ENCODE data around the gene ATP9B. TPM values are rescaled to one million over a fixed set of nuclear protein-coding genes. Genes with fewer than 3 reads are reported as not detected.

Gene ATP9B
- total RNA-seq, 1 donor from 2014 or later: 13.7 TPM

- peak; percentile 97 for DNase-seq
- intact Hi-C loops (cut with DNase I): no loop called here
- ATAC-seq (ENCODE audit: poor library complexity): peak; percentile 85
These were observed 324.7 kb downstream of the ATP9B start for GRCh38 chr18:79393635-79394533.

GRCh38 chr18:79394534-79395307 lies 325.5 kb downstream of the ATP9B start:
- intact Hi-C loops (cut with DNase I): loop anchor here (5.0 kb wide), 1 partner anchor 113 kb away; no protein-coding TSS in a partner anchor
- ATAC-seq (ENCODE audit: poor library complexity) (peak; percentile 26), DNase-seq (peak; percentile 56)

GRCh38 chr18:79395308-79395640 lies 326.1 kb downstream of the ATP9B start:
- no peak for DNase-seq
- no peak for ATAC-seq (ENCODE audit: poor library complexity)
- intact Hi-C loops (cut with DNase I): loop anchor here (5.0 kb wide), 1 partner anchor 112 kb away; no protein-coding TSS in a partner anchor

GRCh38 chr18:79395761-79396404 lies 326.7 kb downstream of the ATP9B start, which contains the start of gene NFATC1:
TSS of gene NFATC1 (plus strand) at chr18:79395930. CDS start at chr18:79396225, 295 bp downstream.
- ATAC-seq (ENCODE audit: poor library complexity) (peak; percentile 56), DNase-seq (peak; percentile 89)
- intact Hi-C loops (cut with DNase I): loop anchor here (5.0 kb wide), 1 partner anchor 111 kb away; no protein-coding TSS in a partner anchor

- ATAC-seq (ENCODE audit: poor library complexity) (peak; percentile 8), DNase-seq (peak; percentile 80)
- intact Hi-C loops (cut with DNase I): loop anchor here (5.0 kb wide), 1 partner anchor 111 kb away; no protein-coding TSS in a partner anchor
These were observed 327.4 kb downstream of the ATP9B start for GRCh38 chr18:79396431-79397246.

- ATAC-seq (ENCODE audit: poor library complexity) (no peak), DNase-seq (peak; percentile 38)
- intact Hi-C loops (cut with DNase I): loop anchor here (5.0 kb wide), 1 partner anchor 110 kb away; no protein-coding TSS in a partner anchor
These were observed 328.1 kb downstream of the ATP9B start for GRCh38 chr18:79397247-79397829.

- intact Hi-C loops (cut with DNase I): loop anchor here (5.0 kb wide), 1 partner anchor 109 kb away; no protein-coding TSS in a partner anchor
- ATAC-seq (ENCODE audit: poor library complexity) (no peak), DNase-seq (peak; percentile 42)
These were observed 328.9 kb downstream of the ATP9B start for GRCh38 chr18:79397830-79398761.

- peak; percentile 52 for DNase-seq
- no peak for ATAC-seq (ENCODE audit: poor library complexity)
- intact Hi-C loops (cut with DNase I): loop anchor here (5.0 to 10.0 kb wide), 2 partner anchors 55 to 108 kb away; no protein-coding TSS in a partner anchor
These were observed 330.3 kb downstream of the ATP9B start for GRCh38 chr18:79399275-79400081.

GRCh38 chr18:79400091-79400590 lies 330.9 kb downstream of the ATP9B start:
- DNase-seq (peak; percentile 89), ATAC-seq (ENCODE audit: poor library complexity) (peak; percentile 41)
- intact Hi-C loops (cut with DNase I): loop anchor here (10.0 kb wide), 1 partner anchor 55 kb away; no protein-coding TSS in a partner anchor

- ATAC-seq (ENCODE audit: poor library complexity) (no peak), DNase-seq (peak; percentile 49)
- intact Hi-C loops (cut with DNase I): loop anchor here (10.0 kb wide), 1 partner anchor 54 kb away; no protein-coding TSS in a partner anchor
These were observed 331.6 kb downstream of the ATP9B start for GRCh38 chr18:79400591-79401381.

- intact Hi-C loops (cut with DNase I): loop anchor here (10.0 kb wide), 1 partner anchor 53 kb away; no protein-coding TSS in a partner anchor
- ATAC-seq (ENCODE audit: poor library complexity) (no peak), DNase-seq (peak; percentile 39)
These were observed 332.5 kb downstream of the ATP9B start for GRCh38 chr18:79401494-79402208.

- no peak for ATAC-seq (ENCODE audit: poor library complexity)
- peak; percentile 44 for DNase-seq
- intact Hi-C loops (cut with DNase I): loop anchor here (10.0 kb wide), 1 partner anchor 53 kb away; no protein-coding TSS in a partner anchor
These were observed 333.0 kb downstream of the ATP9B start for GRCh38 chr18:79402209-79402576.

GRCh38 chr18:79402977-79403722 lies 334.0 kb downstream of the ATP9B start:
- intact Hi-C loops (cut with DNase I): loop anchor here (10.0 kb wide), 1 partner anchor 52 kb away; no protein-coding TSS in a partner anchor
- DNase-seq (peak; percentile 89), ATAC-seq (ENCODE audit: poor library complexity) (peak; percentile 67)

Data from Right ventricle myocardium superior (tissue), 1 donor.